ENCODE data around the gene BLTP3B. TPM values are rescaled to one million over a fixed set of nuclear protein-coding genes. Genes with fewer than 3 reads are reported as not detected.

The BLTP3B gene
- total RNA-seq, 4 donors from 2014 or later, result 30.2 to 42.0 (median 41.2) TPM

DNA sequence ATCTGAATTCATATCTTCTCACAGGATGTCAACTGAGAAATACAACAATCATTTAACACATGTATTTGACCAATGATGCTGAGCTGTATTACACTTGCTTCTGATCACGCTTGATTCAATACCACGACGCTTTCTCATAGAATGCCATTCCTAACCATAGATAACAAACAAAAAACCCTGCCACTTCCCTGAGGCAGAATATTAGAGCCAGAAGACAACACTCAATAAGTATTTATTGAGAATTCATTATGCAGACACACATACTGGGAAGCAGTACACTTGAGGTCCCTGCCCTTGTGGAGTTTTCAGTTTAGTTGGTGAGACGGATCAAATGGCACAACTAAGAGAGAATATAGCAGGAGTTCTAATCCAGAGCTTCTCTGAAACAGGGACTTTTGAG is 32.4 kb downstream of the BLTP3B start:
- no peaks in the 10 kb centered on the region for H3K27me3 ChIP-seq
- no peak for DNase-seq (ENCODE audit: low spot score in 2 of 2)
- WGBS, 2 donors, result 92 to 96% methylated on average over 4 of the region's 4 CpGs
- peaks cover 0 to 6% (median 0%) of the 10 kb centered on the region in 4 donors for H3K4me1 ChIP-seq
- no peak overlapping the region for H3K4me3 ChIP-seq
- H3K9me3 ChIP-seq, result peaks cover 0 to 5% (median 0%) of the 10 kb centered on the region in 4 donors
- TF ChIP-seq EP300 (IDR thresholded peaks at IDR 0.05) (no peak), POLR2A (IDR thresholded peaks at IDR 0.05) (no peak)
- TF ChIP-seq, protein P1, sequence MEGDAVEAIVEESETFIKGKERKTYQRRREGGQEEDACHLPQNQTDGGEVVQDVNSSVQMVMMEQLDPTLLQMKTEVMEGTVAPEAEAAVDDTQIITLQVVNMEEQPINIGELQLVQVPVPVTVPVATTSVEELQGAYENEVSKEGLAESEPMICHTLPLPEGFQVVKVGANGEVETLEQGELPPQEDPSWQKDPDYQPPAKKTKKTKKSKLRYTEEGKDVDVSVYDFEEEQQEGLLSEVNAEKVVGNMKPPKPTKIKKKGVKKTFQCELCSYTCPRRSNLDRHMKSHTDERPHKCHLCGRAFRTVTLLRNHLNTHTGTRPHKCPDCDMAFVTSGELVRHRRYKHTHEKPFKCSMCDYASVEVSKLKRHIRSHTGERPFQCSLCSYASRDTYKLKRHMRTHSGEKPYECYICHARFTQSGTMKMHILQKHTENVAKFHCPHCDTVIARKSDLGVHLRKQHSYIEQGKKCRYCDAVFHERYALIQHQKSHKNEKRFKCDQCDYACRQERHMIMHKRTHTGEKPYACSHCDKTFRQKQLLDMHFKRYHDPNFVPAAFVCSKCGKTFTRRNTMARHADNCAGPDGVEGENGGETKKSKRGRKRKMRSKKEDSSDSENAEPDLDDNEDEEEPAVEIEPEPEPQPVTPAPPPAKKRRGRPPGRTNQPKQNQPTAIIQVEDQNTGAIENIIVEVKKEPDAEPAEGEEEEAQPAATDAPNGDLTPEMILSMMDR (IDR thresholded peaks at IDR 0.05), result no peak
- no peak overlapping the region for H3K27ac ChIP-seq
- peaks cover 0 to 28% (median 0%) of the 10 kb centered on the region in 3 donors for H3K36me3 ChIP-seq

GRCh38 chr12:100106861-100107260 is 35.8 kb downstream of the BLTP3B start:
- H3K27me3 ChIP-seq, result no peaks in the 10 kb centered on the region
- no peak for TF ChIP-seq EP300 (IDR thresholded peaks at IDR 0.05)
- TF ChIP-seq, protein P1 (IDR thresholded peaks at IDR 0.05), result no peak
- no peak for TF ChIP-seq POLR2A (IDR thresholded peaks at IDR 0.05)
- DNase-seq (ENCODE audit: low spot score in 2 of 2), result no peak
- H3K9me3 ChIP-seq, result peaks cover 0 to 5% (median 0%) of the 10 kb centered on the region in 4 donors
- no peak overlapping the region for H3K27ac ChIP-seq
- WGBS, 2 donors, result 90 to 96% methylated on average over 6 of the region's 6 CpGs
- no peaks in the 10 kb centered on the region for H3K4me1 ChIP-seq
- H3K4me3 ChIP-seq, result no peak overlapping the region
- H3K36me3 ChIP-seq, result peaks cover 0 to 36% (median 0%) of the 10 kb centered on the region in 3 donors

GRCh38 chr12:100105661-100106060 is 37.0 kb downstream of the BLTP3B start:
- 92 to 97% methylated on average over 4 of the region's 4 CpGs for WGBS, 2 donors
- Histone ChIP-seq H3K9me3 (peaks cover 0 to 5% (median 0%) of the 10 kb centered on the region in 4 donors), H3K36me3 (peaks cover 0 to 47% (median 0%) of the 10 kb centered on the region in 3 donors), H3K27ac (no peak overlapping the region), H3K4me1 (no peaks in the 10 kb centered on the region), H3K27me3 (no peaks in the 10 kb centered on the region), H3K4me3 (no peak overlapping the region)
- TF ChIP-seq POLR2A (IDR thresholded peaks at IDR 0.05) (no peak), EP300 (IDR thresholded peaks at IDR 0.05) (no peak)
- TF ChIP-seq, protein P1 (IDR thresholded peaks at IDR 0.05), result no peak
- DNase-seq (ENCODE audit: low spot score in 2 of 2), result no peak

GRCh38 chr12:100101000-100101399 is 41.7 kb downstream of the BLTP3B start:
- 85 to 86% methylated on average over 3 of the region's 3 CpGs for WGBS, 2 donors
- H3K9me3 ChIP-seq, result no peaks in the 10 kb centered on the region
- no peak for DNase-seq (ENCODE audit: low spot score in 2 of 2)
- no peak for TF ChIP-seq POLR2A (IDR thresholded peaks at IDR 0.05)
- TF ChIP-seq, protein P1 (IDR thresholded peaks at IDR 0.05), result no peak
- TF ChIP-seq EP300 (IDR thresholded peaks at IDR 0.05), result no peak
- H3K4me1 ChIP-seq, result no peaks in the 10 kb centered on the region
- H3K36me3 ChIP-seq, result peaks cover 0 to 58% (median 0%) of the 10 kb centered on the region in 3 donors
- no peaks in the 10 kb centered on the region for H3K27me3 ChIP-seq
- no peak overlapping the region for H3K4me3 ChIP-seq
- H3K27ac ChIP-seq, result no peak overlapping the region

Small RNA genes lying within 50 kb of the gene (small RNA-seq; reads per million reads assigned to genes)
- not detected for gene MIR1827
- gene RN7SL176P, result not detected

Other genes with a start within 250 kb of the BLTP3B start
- 10 to 100 TPM; 14.0 to 38.4 (median 28.6) TPM for gene ANKS1B, start 157.9 kb downstream of the BLTP3B start, total RNA-seq
- 10 to 100 TPM; 11.1 to 19.5 (median 15.5) TPM for gene ACTR6, start 57.9 kb upstream of the BLTP3B start, total RNA-seq
- 1 to 10 TPM in 1 of 4 donors, not detected in 3; 1.2 TPM for gene DEPDC4, start 124.2 kb upstream of the BLTP3B start, total RNA-seq
- gene SCYL2, start 124.3 kb upstream of the BLTP3B start, total RNA-seq, result 10 to 100 TPM; 37.5 to 70.1 (median 54.6) TPM
- not detected for gene SLC17A8, start 214.2 kb upstream of the BLTP3B start, total RNA-seq